ENCODE data around the gene PRKCD. TPM values are rescaled to one million over a fixed set of nuclear protein-coding genes. Genes with fewer than 3 reads are reported as not detected.

PRKCD gene
- total and polyA plus RNA-seq, 9 of the 15 experiments (the other 6 are each of a cell fraction or from before 2014, with no cell fraction given) = 2.5 to 19.5 (median 6.1) TPM

GRCh38 chr3:53161820-53162671, 1.0 kb downstream of the PRKCD start (continued):
- TF ChIP-seq EHMT2 (IDR thresholded peaks at IDR 0.05) = no peak
- TF ChIP-seq BCOR (IDR thresholded peaks at IDR 0.05) = no peak
- TF ChIP-seq SMARCC2 (IDR thresholded peaks at IDR 0.05; ENCODE audit: low read depth) = no peak
- 0 out of 4 replicates have a peak, but pooled peaks of 1 of the 2 experiments have one; percentile 43 for TF ChIP-seq UBTF (IDR thresholded peaks at IDR 0.05; ENCODE audit: borderline replicate concordance in 1 of 2, low read depth in 2 of 2, low read length in 2 of 2)
- no peak for TF ChIP-seq ATF3 (IDR thresholded peaks at IDR 0.05)
- TF ChIP-seq ATF3 (CRISPR knock-in tag; conservative IDR thresholded peaks at IDR 0.05) = no peak
- no peak for TF ChIP-seq SIX5 (IDR thresholded peaks at IDR 0.05; ENCODE audit: borderline replicate concordance in 1 of 2, insufficient read depth in 1 of 2, low read depth in 1 of 2, low read length in 2 of 2)
- no peak for TF ChIP-seq FOXP1 (CRISPR knock-in tag; IDR thresholded peaks at IDR 0.05)
- TF ChIP-seq ZNF707 (CRISPR knock-in tag; conservative IDR thresholded peaks at IDR 0.05) = no peak
- TF ChIP-seq PURB (CRISPR knock-in tag; IDR thresholded peaks at IDR 0.05; ENCODE audit: low read depth) = no peak
- no peak for TF ChIP-seq POU5F1 (IDR thresholded peaks at IDR 0.05; ENCODE audit: borderline replicate concordance, low read depth, low read length, partially characterized antibody)
- TF ChIP-seq KLF13 (tag; IDR thresholded peaks at IDR 0.05; ENCODE audit: borderline replicate concordance, low read depth) = no peak
